OCI-LY3 (cell line): ENCODE results near the gene BACE2.
"Not testable (repeated sequence)": the region's sequence is repeated elsewhere in the genome, so short reads cannot be mapped to it uniquely, and the experiment has no call there.

Experiments
- H2AFZ ChIP-seq: fragments of 200-600, 300-600 bp; shearing (Covaris generic); 2 replicates; pipeline ENCODE4 v1.6.0; 2014; ENCODE audit warnings: antibody characterized with exemption, low read depth, low read length
- H3K27ac ChIP-seq: fragments of 200-600, 300-600 bp; sonication (generic); 2 replicates; pipeline ENCODE4 v1.5.1; 2014; ENCODE audit warnings: mild to moderate bottlenecking, low read length, moderate library complexity, mixed read lengths
- H3K27me3 ChIP-seq: fragments of 200-600, 300-600 bp; sonication (generic); 2 replicates; pipeline ENCODE4 v1.6.1; 2014; ENCODE audit warnings: low read depth, low read length, mixed read lengths
- H3K36me3 ChIP-seq: fragments of 200-600, 300-600 bp; sonication (generic); replicated peaks from 2 replicates; pipeline ENCODE3; 2014; ENCODE audit warnings: low read depth, low read length, mixed read lengths
- H3K4me1 ChIP-seq: fragments of 300-600, 200-600 bp; sonication (generic); 2 replicates; pipeline ENCODE4 v1.6.1; 2014; ENCODE audit warnings: low read length, mixed read lengths
- H3K4me2 ChIP-seq: fragments of 200-600, 300-600 bp; sonication (generic); 2 replicates; pipeline ENCODE4 v1.6.1; 2014; ENCODE audit warnings: low read length, mixed read lengths
- H3K4me3 ChIP-seq: fragments of 300-600, 200-600 bp; sonication (generic); 2 replicates; pipeline ENCODE4 v1.5.1; 2014; ENCODE audit warnings: antibody characterized with exemption, mild to moderate bottlenecking, low read length, moderate library complexity
- H3K79me2 ChIP-seq: fragments of 300-600, 200-600 bp; shearing (Covaris generic); 2 replicates; pipeline ENCODE4 v1.6.1; 2014; ENCODE audit warnings: mild to moderate bottlenecking, low read length, mixed read lengths
- H3K9ac ChIP-seq: fragments of 300-600, 200-600 bp; shearing (Covaris generic); 2 replicates; pipeline ENCODE4 v1.6.0; 2014; ENCODE audit warnings: mild to moderate bottlenecking, low read length, moderate library complexity
- H3K9me3 ChIP-seq: fragments of 200-600, 300-600 bp; shearing (Covaris generic); 2 replicates; pipeline ENCODE4 v1.6.1; 2014; ENCODE audit warnings: low read length, mixed read lengths; ENCODE audit not compliant: insufficient read depth
- H4K20me1 ChIP-seq: fragments of 200-600, 300-600 bp; sonication (generic); 2 replicates; pipeline ENCODE4 v1.6.1; 2016; ENCODE audit warnings: low read length, mixed read lengths; ENCODE audit not compliant: insufficient read depth
- EZH2phosphoT487 ChIP-seq: fragments of 200-600 bp; shearing (Covaris generic); IDR thresholded peaks from 2 replicates; pipeline ENCODE4 v1.6.1; 2018; ENCODE audit warnings: antibody characterized with exemption, mixed run types, low read depth
- TF ChIP-seq, protein P1 (sequence below): fragments of 200-600, 300-600 bp; sonication (generic); IDR thresholded peaks from 2 replicates; pipeline ENCODE4 v1.5.1; 2014; ENCODE audit warnings: antibody characterized with exemption, low read length, low read depth

BACE2 gene

DNA sequence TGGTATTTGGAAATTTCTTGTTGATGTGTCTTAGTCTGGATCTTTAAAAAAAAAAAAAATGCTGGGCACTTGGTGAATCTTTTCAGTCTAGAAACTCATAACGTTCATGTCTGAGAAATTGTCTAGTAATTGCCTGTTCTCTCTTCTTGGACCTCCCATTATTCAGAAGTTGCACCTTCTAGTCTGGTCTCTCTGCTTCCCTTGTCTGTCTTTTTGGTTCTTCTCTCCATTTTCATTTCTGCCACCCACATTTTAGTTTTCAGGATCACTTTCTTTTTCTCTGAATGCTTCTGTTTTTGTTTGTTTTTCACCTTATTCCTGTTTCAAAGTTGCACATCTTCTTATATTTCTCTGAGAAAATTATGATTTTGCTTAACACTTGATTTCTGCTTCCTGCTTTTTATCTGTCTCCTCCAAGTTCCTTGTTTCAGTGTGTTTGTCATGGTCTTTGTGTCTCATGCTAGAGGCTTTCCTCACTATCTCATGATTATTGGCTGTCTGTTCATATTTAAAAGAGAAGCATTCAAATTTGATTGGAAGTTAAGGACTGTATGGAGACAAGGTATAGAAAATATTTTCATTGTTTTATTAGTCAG, 21.3 kb downstream of the BACE2 start:
- Histone ChIP-seq H3K9me3 (no peaks in the 10 kb centered on the region), H2AFZ (no peak overlapping the region), H3K4me1 (no peaks in the 10 kb centered on the region), H3K27me3 (no peaks in the 10 kb centered on the region), H3K79me2 (no peaks in the 10 kb centered on the region), H3K9ac (no peak overlapping the region), H4K20me1 (no peaks in the 10 kb centered on the region), H3K36me3 (no peaks in the 10 kb centered on the region), H3K4me2 (no peak overlapping the region), H3K4me3 (no peak overlapping the region), H3K27ac (no peak overlapping the region)
- TF ChIP-seq, protein P1, sequence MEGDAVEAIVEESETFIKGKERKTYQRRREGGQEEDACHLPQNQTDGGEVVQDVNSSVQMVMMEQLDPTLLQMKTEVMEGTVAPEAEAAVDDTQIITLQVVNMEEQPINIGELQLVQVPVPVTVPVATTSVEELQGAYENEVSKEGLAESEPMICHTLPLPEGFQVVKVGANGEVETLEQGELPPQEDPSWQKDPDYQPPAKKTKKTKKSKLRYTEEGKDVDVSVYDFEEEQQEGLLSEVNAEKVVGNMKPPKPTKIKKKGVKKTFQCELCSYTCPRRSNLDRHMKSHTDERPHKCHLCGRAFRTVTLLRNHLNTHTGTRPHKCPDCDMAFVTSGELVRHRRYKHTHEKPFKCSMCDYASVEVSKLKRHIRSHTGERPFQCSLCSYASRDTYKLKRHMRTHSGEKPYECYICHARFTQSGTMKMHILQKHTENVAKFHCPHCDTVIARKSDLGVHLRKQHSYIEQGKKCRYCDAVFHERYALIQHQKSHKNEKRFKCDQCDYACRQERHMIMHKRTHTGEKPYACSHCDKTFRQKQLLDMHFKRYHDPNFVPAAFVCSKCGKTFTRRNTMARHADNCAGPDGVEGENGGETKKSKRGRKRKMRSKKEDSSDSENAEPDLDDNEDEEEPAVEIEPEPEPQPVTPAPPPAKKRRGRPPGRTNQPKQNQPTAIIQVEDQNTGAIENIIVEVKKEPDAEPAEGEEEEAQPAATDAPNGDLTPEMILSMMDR, result no peak
- TF ChIP-seq EZH2phosphoT487, result no peak

DNA sequence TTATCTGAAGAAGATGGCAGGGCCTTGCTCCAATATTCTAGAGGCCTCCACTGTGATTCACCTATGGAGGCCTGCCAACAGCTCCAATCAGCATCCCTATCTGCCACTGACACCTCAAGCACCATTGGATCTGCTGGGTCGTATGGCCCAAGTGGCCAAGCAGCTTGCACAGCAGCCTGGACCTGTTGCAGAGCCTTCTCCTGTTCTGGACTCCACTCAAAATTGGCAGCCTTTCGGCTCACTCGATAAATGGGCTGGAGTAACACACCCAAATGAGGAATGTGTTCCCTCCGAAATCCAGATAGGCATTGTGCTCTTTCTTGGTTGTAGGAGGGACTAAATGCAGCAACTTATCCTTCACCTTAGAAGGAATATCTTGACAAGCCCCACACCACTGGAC, 24.6 kb downstream of the BACE2 start:
- H3K9ac ChIP-seq, H3K4me3 ChIP-seq, H3K27ac ChIP-seq, H3K27me3 ChIP-seq, H3K36me3 ChIP-seq, H2AFZ ChIP-seq, H3K79me2 ChIP-seq, H3K4me2 ChIP-seq, H3K4me1 ChIP-seq, H4K20me1 ChIP-seq, H3K9me3 ChIP-seq: not testable (repeated sequence)

DNA sequence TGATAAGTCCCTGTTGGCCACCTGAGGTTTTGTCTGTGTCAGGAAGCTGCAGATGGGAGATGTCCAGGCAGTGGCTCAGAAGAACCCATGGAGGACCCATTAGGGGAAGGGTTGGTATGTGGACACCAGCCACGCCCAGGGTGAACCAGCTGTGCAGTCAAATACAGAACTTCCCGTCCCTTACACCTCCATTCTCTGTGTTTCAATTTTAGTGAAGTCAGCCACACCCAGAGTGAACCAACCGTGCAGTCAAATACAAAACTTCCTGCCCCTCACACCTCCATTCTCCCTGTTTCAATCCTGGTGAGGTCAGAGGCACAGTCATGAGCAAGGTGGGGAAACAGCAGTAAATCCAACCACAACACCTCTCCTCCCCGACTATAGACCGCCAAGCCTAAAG, 27.4 kb downstream of the BACE2 start:
- no peak for TF ChIP-seq EZH2phosphoT487
- TF ChIP-seq, protein P1, result no peak
- Histone ChIP-seq H3K4me1 (no peaks in the 10 kb centered on the region), H3K36me3 (no peaks in the 10 kb centered on the region), H3K27ac (no peak overlapping the region), H3K79me2 (no peaks in the 10 kb centered on the region), H4K20me1 (no peaks in the 10 kb centered on the region), H3K9ac (no peak overlapping the region), H2AFZ (no peak overlapping the region), H3K27me3 (no peaks in the 10 kb centered on the region), H3K9me3 (no peaks in the 10 kb centered on the region), H3K4me3 (no peak overlapping the region), H3K4me2 (no peak overlapping the region)

DNA sequence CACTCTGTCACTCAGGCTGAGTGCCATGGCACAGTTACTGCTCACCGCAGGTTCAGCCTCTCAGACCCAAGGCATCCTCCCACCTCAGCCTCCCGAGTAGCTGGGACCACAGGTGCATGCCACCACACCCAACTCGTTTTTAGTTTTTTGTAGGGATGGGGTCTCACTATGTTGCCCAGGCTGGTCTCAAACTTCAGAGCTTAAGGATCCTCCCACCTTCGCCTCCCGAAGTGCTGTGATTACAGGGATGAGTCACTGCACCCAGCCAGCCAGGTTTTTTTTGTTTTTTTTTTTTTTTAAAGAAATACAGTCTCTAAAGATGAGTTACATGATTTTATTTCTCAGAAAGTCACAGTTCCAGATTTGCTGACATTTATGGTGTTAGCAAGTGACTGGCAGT, 29.0 kb downstream of the BACE2 start:
- TF ChIP-seq, protein P1, result no peak
- TF ChIP-seq EZH2phosphoT487, result no peak
- H3K9ac ChIP-seq, result no peak overlapping the region

More for the DNA sequence above, 29.0 kb downstream of the BACE2 start:
- Histone ChIP-seq H4K20me1 (no peaks in the 10 kb centered on the region), H3K9me3 (no peaks in the 10 kb centered on the region), H2AFZ (no peak overlapping the region), H3K27ac (no peak overlapping the region), H3K79me2 (no peaks in the 10 kb centered on the region), H3K4me1 (no peaks in the 10 kb centered on the region), H3K4me3 (no peak overlapping the region), H3K4me2 (no peak overlapping the region), H3K27me3 (no peaks in the 10 kb centered on the region), H3K36me3 (no peaks in the 10 kb centered on the region)
